GM12872 (cell line): ENCODE results near the gene TTC23L.

Experiments
- CTCF ChIP-seq: IDR thresholded peaks from 3 replicates; pipeline ENCODE4 v1.5.1; 2011; ENCODE audit warnings: low read depth, mild to moderate bottlenecking, low read length, moderate library complexity; ENCODE audit not compliant: insufficient read depth

Gene TTC23L

DNA sequence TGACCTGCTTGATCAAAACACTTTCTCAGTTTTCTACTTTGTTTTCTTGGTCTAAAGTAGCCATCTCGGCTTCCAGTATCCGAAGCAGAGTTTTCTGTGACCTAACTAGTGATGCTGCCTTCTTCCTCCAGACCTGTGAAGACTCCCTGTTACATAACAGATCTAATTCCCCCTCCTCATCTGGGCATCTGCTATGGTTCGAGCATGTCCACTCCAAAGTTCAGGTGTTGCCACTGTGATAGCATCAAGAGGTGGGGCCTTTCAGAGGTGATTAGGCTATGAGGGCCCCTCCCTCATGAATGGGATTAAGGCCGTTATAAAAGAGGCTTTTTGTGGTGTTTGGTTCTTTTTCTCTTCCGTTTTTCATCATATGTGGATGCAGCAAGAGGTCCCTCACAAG lies 20.3 kb downstream of the TTC23L start:
- TF ChIP-seq CTCF, result no peak

- no peak for TF ChIP-seq CTCF
Measured at GRCh38 chr5:34863946-34864345, 25.0 kb downstream of the TTC23L start.

- no peak for TF ChIP-seq CTCF
Measured at GRCh38 chr5:34865091-34865490, 26.1 kb downstream of the TTC23L start.

DNA sequence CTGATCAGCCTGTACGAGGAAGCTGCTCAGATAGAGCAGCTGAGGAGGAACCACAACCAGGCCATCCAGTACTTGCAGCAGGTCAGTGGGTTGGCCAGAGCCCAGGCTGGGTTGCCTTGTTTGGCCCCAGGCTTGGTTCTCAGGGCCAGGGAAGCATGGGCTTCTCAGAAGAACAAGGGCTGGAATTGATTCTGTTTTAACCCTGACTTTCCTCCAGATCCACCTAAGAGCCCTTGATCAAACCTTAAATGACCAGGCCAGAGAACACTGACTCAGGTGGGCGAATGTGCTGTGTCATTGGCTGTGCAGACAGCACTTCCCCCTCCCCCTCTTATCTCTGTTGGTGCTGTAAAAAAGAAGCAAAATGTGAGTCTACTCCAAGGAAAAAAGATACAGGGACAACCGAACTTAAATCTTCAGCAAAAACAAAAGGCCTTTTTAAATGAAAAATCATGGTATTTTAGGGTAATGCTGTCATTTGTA lies 28.1 kb downstream of the TTC23L start:
- no peak for TF ChIP-seq CTCF

DNA sequence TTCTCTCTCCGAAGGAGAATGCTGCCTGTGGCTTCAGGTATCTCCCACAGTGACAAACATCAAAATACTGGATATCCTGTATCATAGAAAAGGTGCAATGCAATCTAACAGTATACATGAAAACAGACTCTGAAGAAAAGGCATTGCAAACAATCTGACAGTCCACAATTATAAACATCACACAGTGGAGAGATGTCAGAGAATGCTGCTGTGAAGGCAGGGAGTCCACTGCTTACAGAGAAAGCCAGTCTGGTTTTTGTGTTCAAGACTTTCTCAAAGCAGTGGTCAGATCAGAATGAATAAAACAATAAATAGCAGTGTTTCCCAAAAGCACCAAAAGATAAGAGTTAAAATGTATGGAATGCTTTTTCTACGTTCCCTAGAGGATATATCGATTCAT lies 28.7 kb downstream of the TTC23L start:
- no peak for TF ChIP-seq CTCF

GRCh38 chr5:34868791-34869190 lies 29.8 kb downstream of the TTC23L start:
- no peak for TF ChIP-seq CTCF

GRCh38 chr5:34869256-34869655 lies 30.3 kb downstream of the TTC23L start:
- TF ChIP-seq CTCF, result no peak

DNA sequence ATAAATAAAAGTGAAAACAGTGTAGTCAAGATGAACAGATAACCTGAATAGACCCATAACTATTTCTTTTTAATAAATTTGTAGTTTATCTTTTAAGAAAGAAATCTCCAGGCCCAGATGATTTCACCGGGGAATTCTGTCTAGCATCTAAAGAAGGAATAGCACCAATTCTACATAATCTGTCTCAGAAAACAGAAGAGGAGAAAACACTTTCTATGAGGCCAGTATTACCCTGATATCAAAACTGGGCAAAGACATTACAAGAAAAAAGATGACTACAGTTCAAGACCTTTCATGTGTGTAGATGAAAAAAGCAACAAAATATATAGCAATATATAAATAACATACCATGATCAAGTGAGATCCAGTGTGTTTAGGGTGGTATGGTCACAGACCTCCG lies 31.4 kb downstream of the TTC23L start:
- TF ChIP-seq CTCF, result no peak
